HEK293 (cell line): ENCODE data around the gene SOX18.

ENCODE experiments used
- CTCF ChIP-seq: fragments of 450-650 bp; formaldehyde crosslinking; IDR thresholded peaks from 2 replicates; pipeline ENCODE4 v1.5.1; 2016; ENCODE audit warnings: missing biosample characterization, missing genetic modification characterization
- PATZ1 ChIP-seq: fragments of 450-650 bp; formaldehyde crosslinking; IDR thresholded peaks from 2 replicates; pipeline ENCODE4 v1.5.1; 2016; ENCODE audit warnings: missing biosample characterization, missing genetic modification characterization
- ZNF423 ChIP-seq: fragments of 450-650 bp; formaldehyde crosslinking; IDR thresholded peaks from 2 replicates; pipeline ENCODE4 v1.5.1; 2016; ENCODE audit warnings: missing biosample characterization, missing genetic modification characterization
- ZNF561 ChIP-seq: fragments of 450-650 bp; IDR thresholded peaks from 2 replicates; pipeline ENCODE4 v1.5.1; 2018; ENCODE audit warnings: missing biosample characterization, missing genetic modification characterization, borderline replicate concordance
- ZNF654 ChIP-seq: fragments of 450-650 bp; formaldehyde crosslinking; IDR thresholded peaks from 2 replicates; pipeline ENCODE4 v1.5.1; 2016; ENCODE audit warnings: low read depth, missing biosample characterization, missing genetic modification characterization
- ZNF843 ChIP-seq: fragments of 450-650 bp; formaldehyde crosslinking; IDR thresholded peaks from 2 replicates; pipeline ENCODE4 v1.5.1; 2016; ENCODE audit warnings: missing biosample characterization, missing genetic modification characterization

GRCh38 chr20:64056639-64056888 is 7.1 kb upstream of the SOX18 start:
- no peak for TF ChIP-seq ZNF654 (tag by site-specific recombination)
- no peak for TF ChIP-seq PATZ1 (tag by site-specific recombination)
- no peak for TF ChIP-seq CTCF (tag by site-specific recombination)
- TF ChIP-seq ZNF561 (tag by site-specific recombination), result no peak
- TF ChIP-seq ZNF423 (tag by site-specific recombination), result no peak
- no peak for TF ChIP-seq ZNF843 (tag by site-specific recombination)
